ENCODE results near the gene POLR2A. TPM values are rescaled to one million over a fixed set of nuclear protein-coding genes. Genes with fewer than 3 reads are reported as not detected.

The POLR2A gene
- total and polyA plus RNA-seq, 2 of the 13 experiments (the other 11 are each of a cell fraction or from before 2014, with no cell fraction given) = 17.8 to 18.3 TPM

DNA sequence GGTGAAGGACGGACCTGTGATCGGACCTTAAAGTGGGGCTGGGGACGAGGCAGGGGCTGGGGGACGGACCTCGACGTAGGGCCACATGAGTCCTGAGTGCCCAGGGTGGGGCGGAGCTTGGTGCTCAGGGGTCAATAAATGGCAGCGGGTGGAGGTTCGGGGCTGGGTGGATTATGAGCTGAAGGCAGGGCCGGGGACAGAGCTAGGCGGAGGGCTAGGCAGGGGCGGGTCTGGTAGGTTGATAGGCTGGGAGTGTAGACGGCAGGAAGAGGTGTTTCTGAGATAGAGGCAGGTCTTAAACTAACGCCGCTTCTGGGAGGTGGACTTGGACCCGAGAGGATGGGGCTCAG is 38.6 kb upstream of the POLR2A start (continued):
- TF ChIP-seq ZNF598 (CRISPR knock-in tag; IDR thresholded peaks at IDR 0.05; ENCODE audit: borderline replicate concordance) (0 out of 2 replicates have a peak, but pooled peaks have one; percentile 11), ETV5 (CRISPR knock-in tag; IDR thresholded peaks at IDR 0.05; ENCODE audit: borderline replicate concordance) (no peak), ASH2L (IDR thresholded peaks at IDR 0.05; ENCODE audit: insufficient read length, low read depth, low read length) (no peak), NCOA2 (CRISPR knock-in tag; IDR thresholded peaks at IDR 0.05) (no peak), MBD4 (IDR thresholded peaks at IDR 0.05; ENCODE audit: borderline replicate concordance, low read length) (no peak), ELF3 (CRISPR knock-in tag; IDR thresholded peaks at IDR 0.05) (no peak), TRIM24 (CRISPR knock-in tag; IDR thresholded peaks at IDR 0.05) (no peak), NFYB (CRISPR knock-in tag; IDR thresholded peaks at IDR 0.05) (peak; percentile 1; the same call in 1 of the 2 replicates), HNF4G (IDR thresholded peaks at IDR 0.05; ENCODE audit: borderline replicate concordance, low read depth, low read length) (0 out of 2 replicates have a peak, but pooled peaks have one; percentile 4), HNF4G (CRISPR knock-in tag; IDR thresholded peaks at IDR 0.05; ENCODE audit: borderline replicate concordance, low read depth) (peak; percentile 60), MAZ (IDR thresholded peaks at IDR 0.05; ENCODE audit: borderline replicate concordance, low read depth, low read length) (no peak), MAZ (CRISPR knock-in tag; IDR thresholded peaks at IDR 0.05; ENCODE audit: low read depth) (no peak), ZKSCAN5 (CRISPR knock-in tag; IDR thresholded peaks at IDR 0.05) (no peak), ZNF672 (CRISPR knock-in tag; IDR thresholded peaks at IDR 0.05) (no peak), DPF2 (CRISPR knock-in tag; IDR thresholded peaks at IDR 0.05; ENCODE audit: borderline replicate concordance, low read depth) (no peak), ZBTB38 (CRISPR knock-in tag; IDR thresholded peaks at IDR 0.05) (no peak), FOXM1 (CRISPR knock-in tag; IDR thresholded peaks at IDR 0.05) (no peak), KDM1A (CRISPR knock-in tag; IDR thresholded peaks at IDR 0.05) (no peak), NONO (IDR thresholded peaks at IDR 0.05) (no peak), NONO (CRISPR knock-in tag; conservative IDR thresholded peaks at IDR 0.05) (no peak; the same call in 1 of the 2 replicates)
- TF ChIP-seq, protein P1, sequence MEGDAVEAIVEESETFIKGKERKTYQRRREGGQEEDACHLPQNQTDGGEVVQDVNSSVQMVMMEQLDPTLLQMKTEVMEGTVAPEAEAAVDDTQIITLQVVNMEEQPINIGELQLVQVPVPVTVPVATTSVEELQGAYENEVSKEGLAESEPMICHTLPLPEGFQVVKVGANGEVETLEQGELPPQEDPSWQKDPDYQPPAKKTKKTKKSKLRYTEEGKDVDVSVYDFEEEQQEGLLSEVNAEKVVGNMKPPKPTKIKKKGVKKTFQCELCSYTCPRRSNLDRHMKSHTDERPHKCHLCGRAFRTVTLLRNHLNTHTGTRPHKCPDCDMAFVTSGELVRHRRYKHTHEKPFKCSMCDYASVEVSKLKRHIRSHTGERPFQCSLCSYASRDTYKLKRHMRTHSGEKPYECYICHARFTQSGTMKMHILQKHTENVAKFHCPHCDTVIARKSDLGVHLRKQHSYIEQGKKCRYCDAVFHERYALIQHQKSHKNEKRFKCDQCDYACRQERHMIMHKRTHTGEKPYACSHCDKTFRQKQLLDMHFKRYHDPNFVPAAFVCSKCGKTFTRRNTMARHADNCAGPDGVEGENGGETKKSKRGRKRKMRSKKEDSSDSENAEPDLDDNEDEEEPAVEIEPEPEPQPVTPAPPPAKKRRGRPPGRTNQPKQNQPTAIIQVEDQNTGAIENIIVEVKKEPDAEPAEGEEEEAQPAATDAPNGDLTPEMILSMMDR (CRISPR knock-in tag; IDR thresholded peaks at IDR 0.05) = no peak
- TF ChIP-seq, protein P2, sequence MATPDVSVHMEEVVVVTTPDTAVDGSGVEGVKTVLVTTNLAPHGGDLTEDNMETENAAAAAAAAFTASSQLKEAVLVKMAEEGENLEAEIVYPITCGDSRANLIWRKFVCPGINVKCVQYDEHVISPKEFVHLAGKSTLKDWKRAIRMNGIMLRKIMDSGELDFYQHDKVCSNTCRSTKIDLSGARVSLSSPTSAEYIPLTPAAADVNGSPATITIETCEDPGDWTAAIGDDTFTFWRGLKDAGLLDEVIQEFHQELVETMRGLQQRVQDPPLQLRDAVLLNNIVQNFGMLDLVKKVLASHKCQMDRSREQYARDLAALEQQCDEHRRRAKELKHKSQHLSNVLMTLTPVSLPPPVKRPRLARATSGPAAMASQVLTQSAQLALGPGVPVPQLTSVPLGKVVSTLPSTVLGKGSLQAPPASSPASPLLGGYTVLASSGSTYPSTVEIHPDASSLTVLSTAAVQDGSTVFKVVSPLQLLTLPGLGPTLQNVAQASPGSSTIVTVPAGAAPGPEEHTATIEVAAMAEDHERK (CRISPR knock-in tag; IDR thresholded peaks at IDR 0.05; ENCODE audit: low read depth) = no peak
- TF ChIP-seq, protein P3, sequence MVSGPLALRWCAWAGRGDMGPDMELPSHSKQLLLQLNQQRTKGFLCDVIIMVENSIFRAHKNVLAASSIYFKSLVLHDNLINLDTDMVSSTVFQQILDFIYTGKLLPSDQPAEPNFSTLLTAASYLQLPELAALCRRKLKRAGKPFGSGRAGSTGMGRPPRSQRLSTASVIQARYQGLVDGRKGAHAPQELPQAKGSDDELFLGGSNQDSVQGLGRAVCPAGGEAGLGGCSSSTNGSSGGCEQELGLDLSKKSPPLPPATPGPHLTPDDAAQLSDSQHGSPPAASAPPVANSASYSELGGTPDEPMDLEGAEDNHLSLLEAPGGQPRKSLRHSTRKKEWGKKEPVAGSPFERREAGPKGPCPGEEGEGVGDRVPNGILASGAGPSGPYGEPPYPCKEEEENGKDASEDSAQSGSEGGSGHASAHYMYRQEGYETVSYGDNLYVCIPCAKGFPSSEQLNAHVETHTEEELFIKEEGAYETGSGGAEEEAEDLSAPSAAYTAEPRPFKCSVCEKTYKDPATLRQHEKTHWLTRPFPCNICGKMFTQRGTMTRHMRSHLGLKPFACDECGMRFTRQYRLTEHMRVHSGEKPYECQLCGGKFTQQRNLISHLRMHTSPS (CRISPR knock-in tag; IDR thresholded peaks at IDR 0.05; ENCODE audit: low read depth) = no peak
- TF ChIP-seq, protein P4, sequence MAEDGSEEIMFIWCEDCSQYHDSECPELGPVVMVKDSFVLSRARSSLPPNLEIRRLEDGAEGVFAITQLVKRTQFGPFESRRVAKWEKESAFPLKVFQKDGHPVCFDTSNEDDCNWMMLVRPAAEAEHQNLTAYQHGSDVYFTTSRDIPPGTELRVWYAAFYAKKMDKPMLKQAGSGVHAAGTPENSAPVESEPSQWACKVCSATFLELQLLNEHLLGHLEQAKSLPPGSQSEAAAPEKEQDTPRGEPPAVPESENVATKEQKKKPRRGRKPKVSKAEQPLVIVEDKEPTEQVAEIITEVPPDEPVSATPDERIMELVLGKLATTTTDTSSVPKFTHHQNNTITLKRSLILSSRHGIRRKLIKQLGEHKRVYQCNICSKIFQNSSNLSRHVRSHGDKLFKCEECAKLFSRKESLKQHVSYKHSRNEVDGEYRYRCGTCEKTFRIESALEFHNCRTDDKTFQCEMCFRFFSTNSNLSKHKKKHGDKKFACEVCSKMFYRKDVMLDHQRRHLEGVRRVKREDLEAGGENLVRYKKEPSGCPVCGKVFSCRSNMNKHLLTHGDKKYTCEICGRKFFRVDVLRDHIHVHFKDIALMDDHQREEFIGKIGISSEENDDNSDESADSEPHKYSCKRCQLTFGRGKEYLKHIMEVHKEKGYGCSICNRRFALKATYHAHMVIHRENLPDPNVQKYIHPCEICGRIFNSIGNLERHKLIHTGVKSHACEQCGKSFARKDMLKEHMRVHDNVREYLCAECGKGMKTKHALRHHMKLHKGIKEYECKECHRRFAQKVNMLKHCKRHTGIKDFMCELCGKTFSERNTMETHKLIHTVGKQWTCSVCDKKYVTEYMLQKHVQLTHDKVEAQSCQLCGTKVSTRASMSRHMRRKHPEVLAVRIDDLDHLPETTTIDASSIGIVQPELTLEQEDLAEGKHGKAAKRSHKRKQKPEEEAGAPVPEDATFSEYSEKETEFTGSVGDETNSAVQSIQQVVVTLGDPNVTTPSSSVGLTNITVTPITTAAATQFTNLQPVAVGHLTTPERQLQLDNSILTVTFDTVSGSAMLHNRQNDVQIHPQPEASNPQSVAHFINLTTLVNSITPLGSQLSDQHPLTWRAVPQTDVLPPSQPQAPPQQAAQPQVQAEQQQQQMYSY (CRISPR knock-in tag; IDR thresholded peaks at IDR 0.05) = no peak

Data from HepG2 (cell line).